Keratinocyte (primary cell): ENCODE results near the gene ETV7. TPM values are rescaled to one million over a fixed set of nuclear protein-coding genes. Genes with fewer than 3 reads are reported as not detected.

Experiments used
- DNase-seq: peaks from one replicate; pipeline ENCODE4 v3.0.0-alpha.2; 2011; ENCODE audit warnings: low read depth, missing footprints, low spot score
- FAIRE-seq: peaks from 2 replicates; lab custom pipeline; 2011; peaks lifted over from hg19 to GRCh38; lab: Jason Lieb, UNC
- H2AFZ ChIP-seq: 2 replicates; pipeline ENCODE4 v1.6.0; 2012; ENCODE audit warnings: low read length, control low read depth, inconsistent platforms; ENCODE audit not compliant: control insufficient read depth
- H3K27ac ChIP-seq: 2 replicates; pipeline ENCODE4 v1.5.1; 2011; ENCODE audit warnings: low read length; ENCODE audit not compliant: control insufficient read depth, insufficient read depth
- H3K27me3 ChIP-seq: 3 replicates; pipeline ENCODE4 v1.6.0; 2011; ENCODE audit warnings: low read length; ENCODE audit not compliant: control insufficient read depth, insufficient read depth; ENCODE audit errors: extremely low read depth
- H3K36me3 ChIP-seq, 2 experiments: 2 replicates in 1 of 2; 3 replicates in 1 of 2; pipeline ENCODE4 v1.5.1; 2011; ENCODE audit warnings: low read length in 2 of 2, mild to moderate bottlenecking in 1 of 2; ENCODE audit not compliant: control insufficient read depth in 2 of 2, insufficient read depth in 2 of 2; ENCODE audit errors: extremely low read depth in 1 of 2
- H3K4me1 ChIP-seq: 3 replicates; pipeline ENCODE4 v1.5.1; 2011; ENCODE audit warnings: low read length; ENCODE audit not compliant: control insufficient read depth, insufficient read depth; ENCODE audit errors: extremely low read depth
- H3K4me2 ChIP-seq: 3 replicates; pipeline ENCODE4 v1.6.0; 2011; ENCODE audit warnings: low read depth, low read length; ENCODE audit not compliant: control insufficient read depth, insufficient read depth; ENCODE audit errors: extremely low read depth
- H3K4me3 ChIP-seq, 3 experiments: fragments of 200-600 bp in 1 of 3; sonication (generic) in 1 of 3; 2 replicates in 2 of 3; 3 replicates in 1 of 3; pipeline ENCODE4 v1.5.1; 2011 to 2016; ENCODE audit warnings: low read length in 3 of 3, mild to moderate bottlenecking in 3 of 3, control low read depth in 2 of 3, inconsistent platforms in 1 of 3, low read depth in 1 of 3, mixed read lengths in 1 of 3, mixed run types in 1 of 3, moderate library complexity in 1 of 3; ENCODE audit not compliant: control insufficient read depth in 2 of 3, insufficient read depth in 2 of 3; ENCODE audit errors: extremely low read depth in 1 of 3
- H3K79me2 ChIP-seq: 2 replicates; pipeline ENCODE4 v1.6.0; 2012; ENCODE audit warnings: low read length; ENCODE audit not compliant: control insufficient read depth, insufficient read depth
- H3K9ac ChIP-seq: 3 replicates; pipeline ENCODE4 v1.6.0; 2011; ENCODE audit warnings: low read length; ENCODE audit not compliant: control insufficient read depth, insufficient read depth; ENCODE audit errors: extremely low read depth
- H3K9me1 ChIP-seq: 3 replicates; pipeline ENCODE4 v1.6.0; 2011; ENCODE audit warnings: low read length; ENCODE audit not compliant: control insufficient read depth, insufficient read depth; ENCODE audit errors: extremely low read depth
- H3K9me3 ChIP-seq: 2 replicates; pipeline ENCODE4 v1.5.1; 2012; ENCODE audit warnings: low read depth, low read length; ENCODE audit not compliant: control insufficient read depth
- H4K20me1 ChIP-seq: 3 replicates; pipeline ENCODE4 v1.6.0; 2011; ENCODE audit warnings: low read length; ENCODE audit not compliant: control insufficient read depth, insufficient read depth; ENCODE audit errors: extremely low read depth
- CTCF ChIP-seq, 3 experiments: IDR thresholded peaks in 1 of 3; conservative IDR thresholded peaks in 1 of 3; optimal IDR thresholded peaks in 1 of 3; 2 replicates in 2 of 3; 3 replicates in 1 of 3; pipeline versions ENCODE3 to v1.5.1; 2011; ENCODE audit warnings: low read length in 3 of 3, mild to moderate bottlenecking in 3 of 3, moderate library complexity in 2 of 3, control low read depth in 1 of 3, inconsistent platforms in 1 of 3; ENCODE audit not compliant: insufficient read depth in 2 of 3; ENCODE audit errors: extremely low read depth in 1 of 3
- EZH2 ChIP-seq: IDR thresholded peaks from one replicate; pipeline ENCODE4 v1.6.1; 2012; ENCODE audit warnings: inconsistent platforms, mild to moderate bottlenecking, low read length, moderate library complexity
- dilution Hi-C: fragments of 300-500 bp; cut with MboI; formaldehyde crosslinking; loops from one replicate; pipeline ENCODE4 v1.7.0; 2020; ENCODE audit warnings: low sequenced_read_pairs; ENCODE audit not compliant: extremely low pct_ligation_motif_present
- polyA plus RNA-seq, 5 experiments: library from polyadenylated mRNA; depleted of rRNA in 3 of 5; stranded (reverse) in 3 of 5; stranded (forward) in 1 of 5; unstranded in 1 of 5; fragments of >200 nt; gene quantifications; 1 replicate in 1 of 5; 2 replicates in 3 of 5; 3 replicates in 1 of 5; pipeline versions ENCODE4 v1.2.1 to v1.2.3, GENCODE V29; 2011 to 2012; ENCODE audit warnings: missing spikeins in 2 of 5, low read depth in 1 of 5, low replicate concordance in 1 of 5

ETV7 gene
- polyA plus RNA-seq, 1 donor (not counting 4 experiments of a cell fraction or from before 2014, with no cell fraction given), result 0.22 TPM

GRCh38 chr6:36336208-36336710 is 51.2 kb downstream of the ETV7 start:
- dilution Hi-C loops, result no loop called here
- FAIRE-seq, result no peak
- H3K27me3 ChIP-seq, result peaks cover 43% of the 10 kb centered on the region

GRCh38 chr6:36335465-36336207 is 51.8 kb downstream of the ETV7 start:
- Histone ChIP-seq H3K4me3 (no peak overlapping the region), H3K27me3 (peaks cover 41% of the 10 kb centered on the region), H3K9ac (no peak overlapping the region), H3K9me1 (no peaks in the 10 kb centered on the region), H3K36me3 (no peaks in the 10 kb centered on the region), H3K79me2 (no peaks in the 10 kb centered on the region), H2AFZ (no peak overlapping the region), H3K4me2 (no peak overlapping the region), H3K27ac (no peak overlapping the region), H4K20me1 (no peaks in the 10 kb centered on the region), H3K9me3 (no peaks in the 10 kb centered on the region), H3K4me1 (peaks cover 2% of the 10 kb centered on the region)
- TF ChIP-seq CTCF (optimal IDR thresholded peaks at IDR 0.05 in 1 of 3, IDR thresholded peaks at IDR 0.05 in 1 of 3, conservative IDR thresholded peaks at IDR 0.05 in 1 of 3; ENCODE audit: extremely low read depth in 1 of 3, insufficient read depth in 2 of 3, low read length in 3 of 3) (no peak), EZH2 (no peak)
- DNase-seq (no peak), FAIRE-seq (no peak)
- dilution Hi-C loops, result no loop called here

More at GRCh38 chr6:36336208-36336710, 51.2 kb downstream of the ETV7 start:
- no peaks in the 10 kb centered on the region for H3K79me2 ChIP-seq
- no peaks in the 10 kb centered on the region for H3K36me3 ChIP-seq
- DNase-seq, result no peak
- no peak for TF ChIP-seq CTCF (optimal IDR thresholded peaks at IDR 0.05 in 1 of 3, IDR thresholded peaks at IDR 0.05 in 1 of 3, conservative IDR thresholded peaks at IDR 0.05 in 1 of 3; ENCODE audit: extremely low read depth in 1 of 3, insufficient read depth in 2 of 3, low read length in 3 of 3)
- TF ChIP-seq EZH2, result no peak
- H2AFZ ChIP-seq, result no peak overlapping the region
- H3K27ac ChIP-seq, result no peak overlapping the region
- H3K4me2 ChIP-seq, result no peak overlapping the region
- no peak overlapping the region for H3K4me3 ChIP-seq
- H3K9me3 ChIP-seq, result no peaks in the 10 kb centered on the region
- H3K9me1 ChIP-seq, result no peaks in the 10 kb centered on the region
- H3K9ac ChIP-seq, result no peak overlapping the region
- peaks cover 5% of the 10 kb centered on the region for H3K4me1 ChIP-seq
- H4K20me1 ChIP-seq, result no peaks in the 10 kb centered on the region
